HepG2 (cell line): Measurements from ENCODE around the gene SCAMP3. TPM values are rescaled to one million over a fixed set of nuclear protein-coding genes. Genes with fewer than 3 reads are reported as not detected.

Source experiments
- AGO1 ChIP-seq: fragments of 200-400 bp; formaldehyde crosslinking; IDR thresholded peaks from 2 replicates; pipeline ENCODE4 v1.6.1; 2017; ENCODE audit warnings: mild to moderate bottlenecking, low read depth, low read length, moderate library complexity; ENCODE audit not compliant: poor library complexity, severe bottlenecking
- GABPB1 ChIP-seq: IDR thresholded peaks from 2 replicates; pipeline ENCODE4 v1.6.1; 2016; ENCODE audit warnings: mild to moderate bottlenecking, missing genetic modification reagents, moderate library complexity, missing compliant biosample characterization
- HCFC1 ChIP-seq: fragments of 150-350 bp; IDR thresholded peaks from 2 replicates; pipeline ENCODE4 v1.6.1; 2014; ENCODE audit warnings: low read depth, low read length
- HNRNPLL ChIP-seq: fragments of 200-400 bp; formaldehyde crosslinking; IDR thresholded peaks from 2 replicates; pipeline ENCODE4 v1.6.1; 2017; ENCODE audit warnings: mild to moderate bottlenecking, low read depth, low read length; ENCODE audit not compliant: poor library complexity, severe bottlenecking
- HOXA3 ChIP-seq: sonication (generic); formaldehyde crosslinking; IDR thresholded peaks from 2 replicates; pipeline ENCODE4 v1.5.0; 2020; ENCODE audit warnings: missing genetic modification reagents
- KAT8 ChIP-seq: IDR thresholded peaks from 2 replicates; pipeline ENCODE4 v1.6.1; 2016; ENCODE audit warnings: missing genetic modification reagents, missing compliant biosample characterization
- MAZ ChIP-seq, 2 experiments: sonication (generic) in 1 of 2; formaldehyde crosslinking in 1 of 2; IDR thresholded peaks; 2 replicates each; pipeline versions ENCODE4 v1.5.0 to v1.6.1; 2012 to 2020; ENCODE audit warnings: low read depth in 2 of 2, mild to moderate bottlenecking in 2 of 2, borderline replicate concordance in 1 of 2, improper control_type of control experiment in 1 of 2, low read length in 1 of 2, missing genetic modification reagents in 1 of 2, moderate library complexity in 1 of 2
- NCOA2 ChIP-seq: sonication (generic); formaldehyde crosslinking; IDR thresholded peaks from 2 replicates; pipeline ENCODE4 v1.8.0; 2022; ENCODE audit warnings: inconsistent platforms
- NFYB ChIP-seq: sonication (generic); formaldehyde crosslinking; IDR thresholded peaks from 2 replicates; pipeline ENCODE4 v1.4.0; 2020; ENCODE audit warnings: missing genetic modification reagents
- NONO ChIP-seq, 2 experiments: fragments of 450-650 bp in 1 of 2; sonication (generic) in 1 of 2; formaldehyde crosslinking in 1 of 2; IDR thresholded peaks in 1 of 2; conservative IDR thresholded peaks in 1 of 2; 2 replicates each; pipeline versions ENCODE4 v1.6.1 to v1.8.0; 2017 to 2022; ENCODE audit warnings: mild to moderate bottlenecking in 1 of 2, missing genetic modification reagents in 1 of 2, moderate library complexity in 1 of 2
- NRL ChIP-seq: sonication (generic); formaldehyde crosslinking; IDR thresholded peaks from 2 replicates; pipeline ENCODE4 v1.5.0; 2020; ENCODE audit warnings: missing genetic modification reagents, mild to moderate bottlenecking, moderate library complexity, borderline replicate concordance
- PAX8 ChIP-seq: sonication (generic); formaldehyde crosslinking; IDR thresholded peaks from 2 replicates; pipeline ENCODE4 v1.8.0; 2022; ENCODE audit warnings: mild to moderate bottlenecking, missing genetic modification reagents, borderline replicate concordance
- POLR2G ChIP-seq: fragments of 200-400 bp; formaldehyde crosslinking; IDR thresholded peaks from 2 replicates; pipeline ENCODE4 v1.6.1; 2018; ENCODE audit warnings: mild to moderate bottlenecking, low read depth, low read length, moderate library complexity
- ZNF263 ChIP-seq: sonication (generic); formaldehyde crosslinking; IDR thresholded peaks from 2 replicates; pipeline ENCODE4 v1.4.0; 2020; ENCODE audit warnings: missing genetic modification reagents
- polyA plus RNA-seq, 8 experiments: library from polyadenylated mRNA; depleted of rRNA in 3 of 8; stranded (reverse) in 7 of 8; unstranded in 1 of 8; fragments of >200 nt; fragmentation: Illumina TruSeq in 4 of 8; extraction: Trizol in 4 of 8; gene quantifications; 2 replicates each; pipeline versions ENCODE4 v1.2.1 to v1.2.3, GENCODE V29; 2011 to 2016; ENCODE audit warnings: low read depth in 4 of 8, missing spikeins in 1 of 8, mixed read lengths in 1 of 8; ENCODE audit not compliant: insufficient read depth in 1 of 8
- total RNA-seq, 5 experiments: library from RNA; depleted of rRNA; stranded (reverse); fragments of >200 nt; fragmentation: Illumina TruSeq; extraction: Trizol; gene quantifications; 2 replicates each; pipeline ENCODE4 v1.2.3, GENCODE V29; 2016; ENCODE audit warnings: low read depth in 1 of 5
- TF ChIP-seq, protein P1 (sequence below): sonication (generic); formaldehyde crosslinking; IDR thresholded peaks from 2 replicates; pipeline ENCODE4 v1.4.0; 2020; ENCODE audit warnings: missing genetic modification reagents
- TF ChIP-seq, protein P2 (sequence below), 2 experiments: sonication (generic) in 1 of 2; formaldehyde crosslinking in 1 of 2; IDR thresholded peaks; 2 replicates each; pipeline versions ENCODE4 v1.4.0 to v1.6.1; 2016 to 2020; ENCODE audit warnings: borderline replicate concordance in 1 of 2, low read depth in 1 of 2, mild to moderate bottlenecking in 1 of 2, missing genetic modification reagents in 1 of 2

Gene SCAMP3
- total and polyA plus RNA-seq, 2 of the 13 experiments (the other 11 are each of a cell fraction or from before 2014, with no cell fraction given): 46.8 to 83.3 TPM

- TF ChIP-seq MAZ (IDR thresholded peaks at IDR 0.05; ENCODE audit: borderline replicate concordance, low read depth, low read length) (peak; percentile 47; the same call in 1 of the 2 replicates), MAZ (CRISPR knock-in tag; IDR thresholded peaks at IDR 0.05; ENCODE audit: low read depth) (peak; percentile 57; the same call in 1 of the 2 replicates), AGO1 (peak; percentile 34), GABPB1 (CRISPR knock-in tag) (peak; percentile 90), NONO (IDR thresholded peaks at IDR 0.05) (no peak), NONO (CRISPR knock-in tag; conservative IDR thresholded peaks at IDR 0.05) (peak; percentile 71), NRL (CRISPR knock-in tag) (0 out of 2 replicates have a peak, but pooled peaks have one; percentile 26), NFYB (CRISPR knock-in tag) (peak; percentile 23; the same call in 1 of the 2 replicates), HCFC1 (peak; percentile 87), HNRNPLL (peak; percentile 48), NCOA2 (CRISPR knock-in tag) (peak; percentile 10; the same call in 1 of the 2 replicates), HOXA3 (CRISPR knock-in tag) (peak; percentile 86), POLR2G (peak; percentile 84), ZNF263 (CRISPR knock-in tag) (no peak), KAT8 (CRISPR knock-in tag) (peak; percentile 82), PAX8 (no peak)
- TF ChIP-seq, protein P1, sequence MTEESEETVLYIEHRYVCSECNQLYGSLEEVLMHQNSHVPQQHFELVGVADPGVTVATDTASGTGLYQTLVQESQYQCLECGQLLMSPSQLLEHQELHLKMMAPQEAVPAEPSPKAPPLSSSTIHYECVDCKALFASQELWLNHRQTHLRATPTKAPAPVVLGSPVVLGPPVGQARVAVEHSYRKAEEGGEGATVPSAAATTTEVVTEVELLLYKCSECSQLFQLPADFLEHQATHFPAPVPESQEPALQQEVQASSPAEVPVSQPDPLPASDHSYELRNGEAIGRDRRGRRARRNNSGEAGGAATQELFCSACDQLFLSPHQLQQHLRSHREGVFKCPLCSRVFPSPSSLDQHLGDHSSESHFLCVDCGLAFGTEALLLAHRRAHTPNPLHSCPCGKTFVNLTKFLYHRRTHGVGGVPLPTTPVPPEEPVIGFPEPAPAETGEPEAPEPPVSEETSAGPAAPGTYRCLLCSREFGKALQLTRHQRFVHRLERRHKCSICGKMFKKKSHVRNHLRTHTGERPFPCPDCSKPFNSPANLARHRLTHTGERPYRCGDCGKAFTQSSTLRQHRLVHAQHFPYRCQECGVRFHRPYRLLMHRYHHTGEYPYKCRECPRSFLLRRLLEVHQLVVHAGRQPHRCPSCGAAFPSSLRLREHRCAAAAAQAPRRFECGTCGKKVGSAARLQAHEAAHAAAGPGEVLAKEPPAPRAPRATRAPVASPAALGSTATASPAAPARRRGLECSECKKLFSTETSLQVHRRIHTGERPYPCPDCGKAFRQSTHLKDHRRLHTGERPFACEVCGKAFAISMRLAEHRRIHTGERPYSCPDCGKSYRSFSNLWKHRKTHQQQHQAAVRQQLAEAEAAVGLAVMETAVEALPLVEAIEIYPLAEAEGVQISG (CRISPR knock-in tag): peak; percentile 89
- TF ChIP-seq, protein P2, sequence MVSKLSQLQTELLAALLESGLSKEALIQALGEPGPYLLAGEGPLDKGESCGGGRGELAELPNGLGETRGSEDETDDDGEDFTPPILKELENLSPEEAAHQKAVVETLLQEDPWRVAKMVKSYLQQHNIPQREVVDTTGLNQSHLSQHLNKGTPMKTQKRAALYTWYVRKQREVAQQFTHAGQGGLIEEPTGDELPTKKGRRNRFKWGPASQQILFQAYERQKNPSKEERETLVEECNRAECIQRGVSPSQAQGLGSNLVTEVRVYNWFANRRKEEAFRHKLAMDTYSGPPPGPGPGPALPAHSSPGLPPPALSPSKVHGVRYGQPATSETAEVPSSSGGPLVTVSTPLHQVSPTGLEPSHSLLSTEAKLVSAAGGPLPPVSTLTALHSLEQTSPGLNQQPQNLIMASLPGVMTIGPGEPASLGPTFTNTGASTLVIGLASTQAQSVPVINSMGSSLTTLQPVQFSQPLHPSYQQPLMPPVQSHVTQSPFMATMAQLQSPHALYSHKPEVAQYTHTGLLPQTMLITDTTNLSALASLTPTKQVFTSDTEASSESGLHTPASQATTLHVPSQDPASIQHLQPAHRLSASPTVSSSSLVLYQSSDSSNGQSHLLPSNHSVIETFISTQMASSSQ (IDR thresholded peaks at IDR 0.05; ENCODE audit: low read depth): no peak
- TF ChIP-seq, protein P2 (CRISPR knock-in tag; IDR thresholded peaks at IDR 0.05; ENCODE audit: borderline replicate concordance): peak; percentile 59; the same call in 1 of the 2 replicates
Observed at GRCh38 chr1:155255243-155256007, 6.7 kb downstream of the SCAMP3 start, which contains the start of gene ENTREP3 (continued).
